ENCODE results near the gene TACR2.

Gene TACR2

GRCh38 chr10:69356187-69356586, 60.5 kb downstream of the TACR2 start:
- Histone ChIP-seq H3K79me2 (ENCODE audit: insufficient read depth, low read length) (no peaks in the 10 kb centered on the region), H3F3A (ENCODE audit: insufficient read depth) (no peaks in the 10 kb centered on the region), H3K27me3 (ENCODE audit: low read length) (no peaks in the 10 kb centered on the region), H3K9me3 (ENCODE audit: insufficient read depth, low read length) (no peaks in the 10 kb centered on the region), H3K27ac (ENCODE audit: low read depth, low read length) (no peak overlapping the region), H4K20me1 (ENCODE audit: low read depth, low read length) (no peaks in the 10 kb centered on the region), H3K4me2 (ENCODE audit: low read depth, low read length, poor library complexity, severe bottlenecking) (no peak overlapping the region), H3K4me3 (ENCODE audit: insufficient read depth, low read length, poor library complexity, severe bottlenecking) (no peak overlapping the region), H2AFZ (ENCODE audit: low read depth, low read length, severe bottlenecking) (no peak overlapping the region), H3K9me2 (replicated peaks; ENCODE audit: insufficient read depth, low read length) (no peaks in the 10 kb centered on the region), H3K36me3 (ENCODE audit: low read length) (no peaks in the 10 kb centered on the region), H3K9ac (ENCODE audit: low read length) (no peak overlapping the region)
- no peak for TF ChIP-seq EZH2phosphoT487 (conservative IDR thresholded peaks at IDR 0.05; ENCODE audit: low read length)
- TF ChIP-seq, protein P1, sequence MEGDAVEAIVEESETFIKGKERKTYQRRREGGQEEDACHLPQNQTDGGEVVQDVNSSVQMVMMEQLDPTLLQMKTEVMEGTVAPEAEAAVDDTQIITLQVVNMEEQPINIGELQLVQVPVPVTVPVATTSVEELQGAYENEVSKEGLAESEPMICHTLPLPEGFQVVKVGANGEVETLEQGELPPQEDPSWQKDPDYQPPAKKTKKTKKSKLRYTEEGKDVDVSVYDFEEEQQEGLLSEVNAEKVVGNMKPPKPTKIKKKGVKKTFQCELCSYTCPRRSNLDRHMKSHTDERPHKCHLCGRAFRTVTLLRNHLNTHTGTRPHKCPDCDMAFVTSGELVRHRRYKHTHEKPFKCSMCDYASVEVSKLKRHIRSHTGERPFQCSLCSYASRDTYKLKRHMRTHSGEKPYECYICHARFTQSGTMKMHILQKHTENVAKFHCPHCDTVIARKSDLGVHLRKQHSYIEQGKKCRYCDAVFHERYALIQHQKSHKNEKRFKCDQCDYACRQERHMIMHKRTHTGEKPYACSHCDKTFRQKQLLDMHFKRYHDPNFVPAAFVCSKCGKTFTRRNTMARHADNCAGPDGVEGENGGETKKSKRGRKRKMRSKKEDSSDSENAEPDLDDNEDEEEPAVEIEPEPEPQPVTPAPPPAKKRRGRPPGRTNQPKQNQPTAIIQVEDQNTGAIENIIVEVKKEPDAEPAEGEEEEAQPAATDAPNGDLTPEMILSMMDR (IDR thresholded peaks at IDR 0.05; ENCODE audit: insufficient read depth, low read length, poor library complexity, severe bottlenecking) = no peak

GRCh38 chr10:69353977-69354635, 62.6 kb downstream of the TACR2 start:
- no peaks in the 10 kb centered on the region for H3K9me2 ChIP-seq (replicated peaks; ENCODE audit: insufficient read depth, low read length)
- no peaks in the 10 kb centered on the region for H3K36me3 ChIP-seq (ENCODE audit: low read length)
- H2AFZ ChIP-seq (ENCODE audit: low read depth, low read length, severe bottlenecking) = no peak overlapping the region
- H3K9ac ChIP-seq (ENCODE audit: low read length) = no peak overlapping the region
- no peak overlapping the region for H3K4me2 ChIP-seq (ENCODE audit: low read depth, low read length, poor library complexity, severe bottlenecking)
- no peaks in the 10 kb centered on the region for H3K79me2 ChIP-seq (ENCODE audit: insufficient read depth, low read length)
- no peaks in the 10 kb centered on the region for H3K27me3 ChIP-seq (ENCODE audit: low read length)
- no peaks in the 10 kb centered on the region for H3K9me3 ChIP-seq (ENCODE audit: insufficient read depth, low read length)
- no peaks in the 10 kb centered on the region for H4K20me1 ChIP-seq (ENCODE audit: low read depth, low read length)
- no peak overlapping the region for H3K4me3 ChIP-seq (ENCODE audit: insufficient read depth, low read length, poor library complexity, severe bottlenecking)
- H3K27ac ChIP-seq (ENCODE audit: low read depth, low read length) = no peak overlapping the region
- no peaks in the 10 kb centered on the region for H3F3A ChIP-seq (ENCODE audit: insufficient read depth)
- no peak for TF ChIP-seq EZH2phosphoT487 (conservative IDR thresholded peaks at IDR 0.05; ENCODE audit: low read length)
- TF ChIP-seq, protein P1 (IDR thresholded peaks at IDR 0.05; ENCODE audit: insufficient read depth, low read length, poor library complexity, severe bottlenecking) = no peak

All from SU-DHL-6 (cell line).